HG02981 (cell line): ENCODE measurements around the gene TMEM132D.
"Not testable (repeated sequence)": the region's sequence is repeated elsewhere in the genome, so short reads cannot be mapped to it uniquely, and the experiment has no call there.

Source experiments
- ATAC-seq: cut with Tn5 transposase; IDR thresholded peaks from one replicate; pipeline ENCODE4 v1.9.1; 2021; ENCODE audit warnings: mild to moderate bottlenecking, moderate library complexity; ENCODE audit not compliant: unreplicated experiment

The TMEM132D gene

GRCh38 chr12:129903956-129904829 lies at the start of gene TMEM132D:
Gene TMEM132D (minus strand): TSS chr12:129904025.
- no peak for ATAC-seq

GRCh38 chr12:129949651-129950050 lies 45.8 kb upstream of the TMEM132D start:
- ATAC-seq, result no peak

- ATAC-seq, result no peak
These were observed 37.8 kb upstream of the TMEM132D start for GRCh38 chr12:129941618-129942017.

- no peak for ATAC-seq
These were observed 34.3 kb upstream of the TMEM132D start for GRCh38 chr12:129938089-129938488.

- ATAC-seq, result no peak
These were observed 33.6 kb upstream of the TMEM132D start for GRCh38 chr12:129937426-129937825.

GRCh38 chr12:129928643-129929042 lies 24.8 kb upstream of the TMEM132D start:
- no peak for ATAC-seq

GRCh38 chr12:129927316-129927900 lies 23.6 kb upstream of the TMEM132D start:
- ATAC-seq, result no peak

GRCh38 chr12:129911428-129912049 lies 7.7 kb upstream of the TMEM132D start:
- ATAC-seq, result peak; percentile 89

- no peak for ATAC-seq
These were observed 5.5 kb upstream of the TMEM132D start for GRCh38 chr12:129909051-129910020.

GRCh38 chr12:129903092-129903945 lies 506 bp downstream of the TMEM132D start:
- ATAC-seq, result no peak

- no peak for ATAC-seq
These were observed 1.3 kb downstream of the TMEM132D start for GRCh38 chr12:129902371-129903091.

GRCh38 chr12:129901254-129901653 lies 2.6 kb downstream of the TMEM132D start:
- ATAC-seq, result no peak

- ATAC-seq, result no peak
These were observed 3.5 kb downstream of the TMEM132D start for GRCh38 chr12:129900306-129900705.

- ATAC-seq, result not testable (repeated sequence)
These were observed 4.8 kb downstream of the TMEM132D start for GRCh38 chr12:129899045-129899444.

GRCh38 chr12:129893691-129894090 lies 10.1 kb downstream of the TMEM132D start:
- ATAC-seq, result no peak

GRCh38 chr12:129887101-129887500 lies 16.7 kb downstream of the TMEM132D start:
- no peak for ATAC-seq

GRCh38 chr12:129886541-129886940 lies 17.3 kb downstream of the TMEM132D start:
- no peak for ATAC-seq

- no peak for ATAC-seq
These were observed 18.5 kb downstream of the TMEM132D start for GRCh38 chr12:129885287-129885686.

- no peak for ATAC-seq
These were observed 26.4 kb downstream of the TMEM132D start for GRCh38 chr12:129877411-129877810.
